Osteoblast (primary cell): ENCODE data around the gene TBCD. TPM values are rescaled to one million over a fixed set of nuclear protein-coding genes. Genes with fewer than 3 reads are reported as not detected.
A peak's percentile ranks its signal among the peaks of the same experiment; 100 is the strongest.

ENCODE experiments used
- DNase-seq: peaks from one replicate; pipeline ENCODE4 v3.0.0; 2011; ENCODE audit warnings: low spot score, mixed read lengths; ENCODE audit not compliant: insufficient read length; ENCODE audit errors: missing footprints
- H2AFZ ChIP-seq: 2 replicates; pipeline ENCODE4 v1.6.0; 2011; ENCODE audit warnings: mild to moderate bottlenecking, low read length
- H3K27ac ChIP-seq: 2 replicates; pipeline ENCODE4 v1.5.1; 2011; ENCODE audit warnings: mild to moderate bottlenecking, low read depth, low read length, moderate library complexity
- H3K27me3 ChIP-seq: 2 replicates; pipeline ENCODE4 v1.6.0; 2012; ENCODE audit warnings: mild to moderate bottlenecking, control low read depth, inconsistent platforms, low read length, moderate library complexity; ENCODE audit not compliant: insufficient read depth
- H3K36me3 ChIP-seq: 2 replicates; pipeline ENCODE4 v1.5.1; 2011; ENCODE audit warnings: mild to moderate bottlenecking, low read length, control low read depth, moderate library complexity; ENCODE audit not compliant: insufficient read depth
- H3K4me1 ChIP-seq: 2 replicates; pipeline ENCODE4 v1.5.1; 2011; ENCODE audit warnings: mild to moderate bottlenecking, low read length, control low read depth, moderate library complexity; ENCODE audit not compliant: insufficient read depth
- H3K4me2 ChIP-seq: 2 replicates; pipeline ENCODE4 v1.6.0; 2011; ENCODE audit warnings: mild to moderate bottlenecking, low read length; ENCODE audit not compliant: insufficient read depth
- H3K4me3 ChIP-seq: fragments of 200-600 bp; sonication (generic); 3 replicates; pipeline ENCODE4 v1.5.1; 2012; ENCODE audit warnings: mild to moderate bottlenecking, low read length, inconsistent platforms; ENCODE audit not compliant: insufficient read depth
- H3K79me2 ChIP-seq: 2 replicates; pipeline ENCODE4 v1.6.0; 2012; ENCODE audit warnings: mild to moderate bottlenecking, low read length, control low read depth, inconsistent platforms; ENCODE audit not compliant: insufficient read depth
- H3K9me3 ChIP-seq: 2 replicates; pipeline ENCODE4 v1.5.1; 2011; ENCODE audit warnings: low read depth, low read length, control low read depth
- H4K20me1 ChIP-seq: 2 replicates; pipeline ENCODE4 v1.6.0; 2012; ENCODE audit warnings: mild to moderate bottlenecking, low read length, control low read depth; ENCODE audit not compliant: insufficient read depth
- CTCF ChIP-seq: IDR thresholded peaks from 2 replicates; pipeline ENCODE4 v1.5.1; 2011; ENCODE audit warnings: mild to moderate bottlenecking, low read depth, low read length, moderate library complexity; ENCODE audit errors: extremely low read depth
- total RNA-seq: library from RNA; depleted of rRNA; stranded (reverse); fragments of >200 nt; gene quantifications from 2 replicates; pipeline ENCODE4 v1.2.3, GENCODE V29; 2012

Gene TBCD
- total RNA-seq, 1 donor, result 29.0 TPM

DNA sequence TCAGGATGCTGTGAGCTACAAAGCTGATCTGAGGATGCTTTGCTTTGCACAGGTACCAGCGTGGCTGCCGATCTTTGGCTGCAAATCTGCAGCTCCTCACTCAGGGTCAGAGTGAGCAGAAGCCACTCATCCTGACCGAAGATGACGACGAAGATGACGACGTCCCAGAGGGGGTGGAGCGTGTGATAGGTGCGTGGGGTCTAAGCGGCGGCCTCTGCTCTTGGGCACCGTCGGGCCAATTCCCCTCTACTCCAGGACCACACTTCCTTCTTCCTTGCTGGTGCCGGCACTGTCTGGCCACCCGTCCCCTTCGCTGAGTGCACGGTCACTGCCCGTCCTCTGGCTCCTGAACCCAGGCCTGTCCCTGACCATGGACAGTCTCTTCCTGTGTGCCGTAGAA is 54.0 kb downstream of the TBCD start:
- Histone ChIP-seq H3K4me3 (no peak overlapping the region), H3K36me3 (no peaks in the 10 kb centered on the region), H3K27me3 (no peaks in the 10 kb centered on the region), H3K9me3 (no peaks in the 10 kb centered on the region), H3K4me2 (no peak overlapping the region), H4K20me1 (no peaks in the 10 kb centered on the region), H2AFZ (no peak overlapping the region), H3K4me1 (no peaks in the 10 kb centered on the region), H3K79me2 (peaks cover 22% of the 10 kb centered on the region), H3K27ac (no peak overlapping the region)
- TF ChIP-seq CTCF, result no peak
- DNase-seq, result peak; percentile 42

DNA sequence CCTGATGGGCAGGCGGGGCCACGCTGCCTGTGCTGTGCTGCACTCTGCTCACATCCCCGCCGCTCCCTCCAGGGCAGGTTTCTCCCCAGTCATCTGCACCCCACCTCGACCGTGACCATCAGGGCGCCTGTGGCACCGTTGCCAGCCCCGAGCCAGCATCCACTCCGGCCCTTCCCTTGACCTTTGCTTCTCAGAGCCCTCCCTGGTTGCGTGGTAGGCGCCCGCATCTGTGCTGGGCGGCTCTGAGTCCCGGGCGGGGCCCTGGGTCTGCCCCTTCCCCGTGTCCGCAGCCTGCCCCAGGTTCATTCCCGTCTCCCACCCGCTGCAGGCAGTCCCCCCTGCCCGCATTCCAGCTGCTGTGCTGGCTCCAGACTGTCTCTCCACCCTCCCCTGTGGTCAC is 54.8 kb downstream of the TBCD start:
- TF ChIP-seq CTCF, result no peak
- no peaks in the 10 kb centered on the region for H3K36me3 ChIP-seq
- no peaks in the 10 kb centered on the region for H3K4me1 ChIP-seq
- DNase-seq, result peak; percentile 58
- H3K27me3 ChIP-seq, result no peaks in the 10 kb centered on the region
- H3K79me2 ChIP-seq, result peaks cover 22% of the 10 kb centered on the region
- H3K27ac ChIP-seq, result no peak overlapping the region
- H3K9me3 ChIP-seq, result no peaks in the 10 kb centered on the region
- H4K20me1 ChIP-seq, result no peaks in the 10 kb centered on the region
- H3K4me2 ChIP-seq, result no peak overlapping the region
- H3K4me3 ChIP-seq, result no peak overlapping the region
- H2AFZ ChIP-seq, result no peak overlapping the region

DNA sequence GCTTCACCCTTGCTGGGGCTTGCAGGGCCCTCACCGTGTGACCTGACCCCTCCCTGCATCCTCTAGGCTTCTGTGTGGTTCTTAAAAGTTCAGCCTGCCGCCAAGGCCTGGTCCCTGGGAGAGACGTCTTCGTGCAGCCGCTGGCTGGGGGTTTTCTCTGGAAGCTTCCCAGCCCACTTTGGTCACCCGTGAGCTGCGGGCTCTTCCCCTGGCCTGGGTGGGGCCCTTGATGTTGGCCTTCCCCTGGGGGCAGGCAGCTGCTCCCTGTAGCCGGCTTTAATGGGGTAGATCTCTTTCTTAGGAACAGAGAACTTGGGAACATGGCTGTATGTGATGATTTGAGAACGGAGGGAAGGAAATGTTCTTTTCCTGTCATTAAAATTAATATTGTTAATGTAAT is 55.2 kb downstream of the TBCD start:
- DNase-seq, result peak; percentile 83
- H3K27ac ChIP-seq, result no peak overlapping the region
- no peak overlapping the region for H2AFZ ChIP-seq
- peaks cover 20% of the 10 kb centered on the region for H3K79me2 ChIP-seq
- no peaks in the 10 kb centered on the region for H3K9me3 ChIP-seq
- H3K36me3 ChIP-seq, result no peaks in the 10 kb centered on the region
- no peaks in the 10 kb centered on the region for H3K4me1 ChIP-seq
- no peak for TF ChIP-seq CTCF
- H3K4me2 ChIP-seq, result no peak overlapping the region
- no peaks in the 10 kb centered on the region for H4K20me1 ChIP-seq
- H3K4me3 ChIP-seq, result no peak overlapping the region
- H3K27me3 ChIP-seq, result no peaks in the 10 kb centered on the region

DNA sequence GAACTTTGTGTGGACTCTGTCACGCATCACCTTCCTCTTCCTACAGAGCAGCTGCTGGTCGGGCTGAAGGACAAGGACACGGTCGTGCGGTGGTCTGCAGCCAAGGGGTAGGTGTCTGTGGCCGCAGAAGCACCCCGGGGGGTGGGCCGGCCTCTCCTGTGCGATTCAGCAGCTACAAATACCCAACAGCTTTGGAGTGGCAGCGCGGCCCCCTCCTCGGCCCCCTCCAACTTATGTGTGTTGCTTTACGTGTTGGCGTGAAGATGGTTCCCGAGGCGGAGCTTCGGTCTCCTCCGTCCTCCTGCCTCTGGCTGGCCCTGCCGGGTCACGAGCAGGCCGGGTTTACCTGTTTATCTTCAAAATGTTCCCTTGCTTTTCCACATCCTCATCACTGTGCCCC is 55.7 kb downstream of the TBCD start:
- H3K36me3 ChIP-seq, result no peaks in the 10 kb centered on the region
- H3K9me3 ChIP-seq, result no peaks in the 10 kb centered on the region
- peak; percentile 61 for DNase-seq
- H3K4me1 ChIP-seq, result no peaks in the 10 kb centered on the region
- H3K27ac ChIP-seq, result no peak overlapping the region
- H3K79me2 ChIP-seq, result peaks cover 15% of the 10 kb centered on the region
- H3K4me3 ChIP-seq, result no peak overlapping the region
- TF ChIP-seq CTCF, result no peak
- H3K4me2 ChIP-seq, result no peak overlapping the region
- no peak overlapping the region for H2AFZ ChIP-seq
- H3K27me3 ChIP-seq, result no peaks in the 10 kb centered on the region
- H4K20me1 ChIP-seq, result no peaks in the 10 kb centered on the region
